Retinal pigment epithelial cell (primary cell): ENCODE results near the gene CEP83.

ENCODE experiments used
- DNase-seq: peaks from one replicate; pipeline ENCODE4 v3.0.0-alpha.2; 2010; ENCODE audit warnings: low read depth
- H3K4me3 ChIP-seq: 2 replicates; pipeline ENCODE4 v1.5.1; 2011; ENCODE audit warnings: mild to moderate bottlenecking, low read length, control low read depth, moderate library complexity
- TF ChIP-seq, protein P1 (sequence below): conservative IDR thresholded peaks from 2 replicates; pipeline ENCODE4 v1.5.1; 2011; ENCODE audit warnings: low read depth, low read length, control low read depth, inconsistent platforms

CEP83 gene

DNA sequence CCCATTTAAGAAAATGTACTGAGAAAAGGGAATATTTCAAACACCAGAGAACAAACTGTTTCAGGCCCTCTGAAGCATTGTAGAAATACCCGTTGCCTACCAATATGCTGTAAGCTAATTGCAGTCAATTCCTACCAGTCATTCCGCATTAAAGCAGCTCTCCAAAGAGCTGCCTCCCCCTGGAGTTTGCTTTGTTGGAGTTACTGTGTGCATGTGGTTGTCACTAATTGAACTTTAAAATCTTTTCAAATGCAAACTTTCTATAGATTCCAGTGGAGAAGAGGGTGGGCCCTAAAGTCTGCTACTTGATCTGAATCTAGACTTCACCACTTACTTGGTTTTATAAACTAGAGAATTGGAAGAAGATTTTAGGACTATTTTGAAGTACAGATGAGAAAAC lies 198.5 kb downstream of the CEP83 start:
- DNase-seq: no peak
- no peak overlapping the region for H3K4me3 ChIP-seq
- TF ChIP-seq, protein P1, sequence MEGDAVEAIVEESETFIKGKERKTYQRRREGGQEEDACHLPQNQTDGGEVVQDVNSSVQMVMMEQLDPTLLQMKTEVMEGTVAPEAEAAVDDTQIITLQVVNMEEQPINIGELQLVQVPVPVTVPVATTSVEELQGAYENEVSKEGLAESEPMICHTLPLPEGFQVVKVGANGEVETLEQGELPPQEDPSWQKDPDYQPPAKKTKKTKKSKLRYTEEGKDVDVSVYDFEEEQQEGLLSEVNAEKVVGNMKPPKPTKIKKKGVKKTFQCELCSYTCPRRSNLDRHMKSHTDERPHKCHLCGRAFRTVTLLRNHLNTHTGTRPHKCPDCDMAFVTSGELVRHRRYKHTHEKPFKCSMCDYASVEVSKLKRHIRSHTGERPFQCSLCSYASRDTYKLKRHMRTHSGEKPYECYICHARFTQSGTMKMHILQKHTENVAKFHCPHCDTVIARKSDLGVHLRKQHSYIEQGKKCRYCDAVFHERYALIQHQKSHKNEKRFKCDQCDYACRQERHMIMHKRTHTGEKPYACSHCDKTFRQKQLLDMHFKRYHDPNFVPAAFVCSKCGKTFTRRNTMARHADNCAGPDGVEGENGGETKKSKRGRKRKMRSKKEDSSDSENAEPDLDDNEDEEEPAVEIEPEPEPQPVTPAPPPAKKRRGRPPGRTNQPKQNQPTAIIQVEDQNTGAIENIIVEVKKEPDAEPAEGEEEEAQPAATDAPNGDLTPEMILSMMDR: no peak

DNA sequence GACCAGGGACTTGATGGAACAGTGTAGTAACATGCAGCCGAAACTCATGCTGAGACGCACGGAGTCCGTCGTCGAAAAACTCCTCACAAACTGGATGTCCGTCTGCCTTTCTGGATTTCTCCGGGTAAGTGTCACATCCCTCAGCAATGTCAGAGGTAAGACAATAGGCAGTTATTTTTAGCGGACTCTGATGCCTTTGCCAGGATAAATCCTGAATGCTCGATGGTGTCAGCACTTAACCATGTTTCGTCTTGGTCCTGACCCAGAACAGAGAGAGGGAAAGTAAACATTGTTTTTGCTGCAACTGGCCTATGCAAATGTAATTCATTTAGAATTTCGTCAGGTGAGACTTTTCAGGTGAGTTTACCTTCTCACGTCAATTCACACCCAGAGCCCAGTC lies 198.9 kb downstream of the CEP83 start:
- TF ChIP-seq, protein P1: no peak
- no peak for DNase-seq
- H3K4me3 ChIP-seq: no peak overlapping the region

DNA sequence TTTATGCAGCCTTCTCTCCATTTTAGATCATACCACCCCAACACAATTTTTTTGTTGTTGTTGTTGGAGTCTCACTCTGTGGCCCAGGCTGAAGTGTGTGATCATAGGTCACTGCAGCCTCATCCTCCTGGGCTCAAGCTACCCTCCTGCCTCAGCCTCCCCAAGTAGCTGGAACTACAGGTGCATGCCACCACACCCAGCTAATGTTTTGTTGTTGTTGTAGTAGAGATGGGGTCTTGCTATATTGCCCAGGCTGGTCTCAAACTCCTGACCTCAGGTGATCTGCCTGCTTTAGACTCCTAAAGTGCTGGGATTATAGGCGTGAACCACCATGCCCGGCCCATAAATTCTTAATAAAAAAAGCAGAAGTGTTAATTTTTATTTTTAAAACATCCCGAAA lies 199.7 kb downstream of the CEP83 start:
- DNase-seq: no peak
- TF ChIP-seq, protein P1: no peak
- H3K4me3 ChIP-seq: no peak overlapping the region

DNA sequence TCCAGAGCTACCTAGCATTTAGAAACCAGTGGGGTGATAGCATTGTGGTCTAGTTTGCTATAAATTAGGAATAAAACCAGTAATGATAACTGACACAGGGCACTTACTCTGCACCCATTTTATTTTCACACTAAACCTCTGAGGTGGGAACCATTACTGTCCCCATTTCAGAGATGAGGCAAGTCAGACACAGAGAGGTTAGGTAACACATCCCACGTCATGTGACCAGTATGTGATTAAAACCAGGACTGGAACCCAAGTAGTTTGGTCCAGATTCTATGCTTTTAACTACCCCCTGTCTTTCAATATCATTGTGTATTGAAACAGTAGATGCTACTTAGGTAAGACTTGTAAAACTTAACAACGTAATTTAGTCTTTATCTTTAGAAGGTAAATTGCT lies 201.1 kb downstream of the CEP83 start:
- H3K4me3 ChIP-seq: no peak overlapping the region
- no peak for DNase-seq
- TF ChIP-seq, protein P1: no peak
